Activated CD4-positive, alpha-beta memory T cell treated with anti-CD3 and anti-CD28 coated beads for 36 hours (primary cell): Measurements from ENCODE around the gene CCDC170. TPM values are rescaled to one million over a fixed set of nuclear protein-coding genes. Genes with fewer than 3 reads are reported as not detected.
"Not testable (repeated sequence)": the region's sequence is repeated elsewhere in the genome, so short reads cannot be mapped to it uniquely, and the experiment has no call there.

Experiments
- CTCF ChIA-PET: fragments of 350-600 bp; sonication (Branson Sonifier 250); formaldehyde crosslinking; loops from one replicate; lab custom pipeline; 2021; ENCODE audit warnings: antibody characterized with exemption, inconsistent platforms; lab: Charles Lee
- POLR2A ChIA-PET: fragments of 350-600 bp; sonication (Branson Sonifier 250); formaldehyde crosslinking; loops from one replicate; lab custom pipeline; 2021; ENCODE audit warnings: antibody characterized with exemption; lab: Charles Lee
- DNase-seq: peaks from one replicate; pipeline ENCODE4 v3.0.0-alpha.2; 2020
- H3K27ac Mint-ChIP-seq: one replicate; pipeline ENCODE4 v1.8.0; 2021; ENCODE audit warnings: mixed read lengths
- H3K27me3 Mint-ChIP-seq: one replicate; pipeline ENCODE4 v1.8.0; 2021; ENCODE audit warnings: mixed read lengths
- H3K36me3 Mint-ChIP-seq: one replicate; pipeline ENCODE4 v1.8.0; 2021; ENCODE audit warnings: mixed read lengths
- H3K4me1 Mint-ChIP-seq: one replicate; pipeline ENCODE4 v1.8.0; 2021; ENCODE audit warnings: low read depth, mixed read lengths
- H3K4me3 Mint-ChIP-seq: one replicate; pipeline ENCODE4 v1.8.0; 2021; ENCODE audit warnings: mild to moderate bottlenecking, mixed read lengths
- H3K9me3 Mint-ChIP-seq: one replicate; pipeline ENCODE4 v1.8.0; 2021; ENCODE audit warnings: mixed read lengths
- intact Hi-C: fragments of 100-400 bp; cut with micrococcal nuclease; formaldehyde crosslinking; loops from one replicate; pipeline ENCODE4 v1.15.1; 2023
- total RNA-seq, 2 experiments: library from RNA; stranded (reverse); gene quantifications; one replicate each; pipeline ENCODE4 v1.2.3, GENCODE V29; 2021

Gene CCDC170, protein sequence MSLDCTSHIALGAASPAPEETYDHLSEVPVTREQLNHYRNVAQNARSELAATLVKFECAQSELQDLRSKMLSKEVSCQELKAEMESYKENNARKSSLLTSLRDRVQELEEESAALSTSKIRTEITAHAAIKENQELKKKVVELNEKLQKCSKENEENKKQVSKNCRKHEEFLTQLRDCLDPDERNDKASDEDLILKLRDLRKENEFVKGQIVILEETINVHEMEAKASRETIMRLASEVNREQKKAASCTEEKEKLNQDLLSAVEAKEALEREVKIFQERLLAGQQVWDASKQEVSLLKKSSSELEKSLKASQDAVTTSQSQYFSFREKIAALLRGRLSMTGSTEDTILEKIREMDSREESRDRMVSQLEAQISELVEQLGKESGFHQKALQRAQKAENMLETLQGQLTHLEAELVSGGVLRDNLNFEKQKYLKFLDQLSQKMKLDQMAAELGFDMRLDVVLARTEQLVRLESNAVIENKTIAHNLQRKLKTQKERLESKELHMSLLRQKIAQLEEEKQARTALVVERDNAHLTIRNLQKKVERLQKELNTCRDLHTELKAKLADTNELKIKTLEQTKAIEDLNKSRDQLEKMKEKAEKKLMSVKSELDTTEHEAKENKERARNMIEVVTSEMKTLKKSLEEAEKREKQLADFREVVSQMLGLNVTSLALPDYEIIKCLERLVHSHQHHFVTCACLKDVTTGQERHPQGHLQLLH
- total RNA-seq: not detected

DNA sequence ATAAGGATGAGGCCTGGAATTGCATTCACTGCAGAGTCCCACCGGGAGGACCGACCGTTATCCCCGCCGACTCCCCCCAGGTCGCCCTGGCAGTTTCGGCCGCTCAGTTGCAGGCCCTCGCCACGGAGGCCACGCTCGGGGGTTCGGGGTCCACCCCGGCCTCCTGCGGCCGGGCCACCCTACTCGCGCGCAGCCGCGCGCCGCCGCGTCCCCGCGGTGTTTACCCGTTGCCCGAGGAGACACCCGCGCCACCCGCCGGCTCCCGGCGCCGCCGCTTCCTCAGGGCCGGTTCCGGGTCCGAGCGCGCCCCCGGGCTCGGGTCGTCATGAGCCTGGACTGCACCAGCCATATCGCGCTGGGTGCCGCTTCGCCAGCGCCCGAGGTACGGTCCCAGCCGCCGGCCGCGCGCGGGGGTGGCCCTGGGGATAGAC, at the start of gene CCDC170:
TSS of gene CCDC170 (plus strand) at position 214 of the 431 bp plus-strand sequence. CDS start at position 326, 112 bp downstream.
- DNase-seq: peak; percentile 32
- Mint-ChIP-seq H3K4me3 (peak within 1 kb of the TSS; percentile 71), H3K36me3 (no peaks in the 10 kb centered on the region), H3K4me1 (peaks cover 17% of the 10 kb centered on the region), H3K27me3 (peaks cover 34% of the 10 kb centered on the region), H3K27ac (no peak within 1 kb of the TSS), H3K9me3 (no peaks in the 10 kb centered on the region)
- CTCF ChIA-PET: no interaction called here
- intact Hi-C loops: loop anchor here (1.0 kb wide), 1 partner anchor 9 kb away; no protein-coding TSS in a partner anchor
- POLR2A ChIA-PET: no interaction called here

DNA sequence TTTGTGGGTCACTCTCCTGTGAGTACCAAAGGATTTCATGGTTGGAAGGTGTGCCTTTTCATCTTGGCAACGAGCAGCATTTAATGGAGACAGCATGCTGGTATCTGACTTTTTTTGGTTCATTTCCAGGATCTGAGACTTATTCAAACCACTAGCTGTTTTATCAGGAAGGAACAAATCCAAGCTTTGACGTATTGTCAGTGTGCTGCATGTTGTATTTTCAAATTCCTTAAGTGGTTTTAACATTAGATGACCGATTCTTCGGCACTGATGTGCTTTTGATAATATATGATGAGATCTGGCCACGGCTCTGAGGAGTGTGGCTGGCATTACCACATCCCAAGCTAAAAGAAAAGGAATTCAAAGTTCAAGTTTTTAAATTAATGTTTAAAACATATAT, 48.3 kb upstream of the CCDC170 start:
- intact Hi-C loops: no loop called here
- POLR2A ChIA-PET: interaction anchor here (0.6 kb wide), 1 partner anchor 44 kb away, joined by 3 read pairs; no protein-coding TSS in a partner anchor
- H3K27ac Mint-ChIP-seq: no peak overlapping the region

DNA sequence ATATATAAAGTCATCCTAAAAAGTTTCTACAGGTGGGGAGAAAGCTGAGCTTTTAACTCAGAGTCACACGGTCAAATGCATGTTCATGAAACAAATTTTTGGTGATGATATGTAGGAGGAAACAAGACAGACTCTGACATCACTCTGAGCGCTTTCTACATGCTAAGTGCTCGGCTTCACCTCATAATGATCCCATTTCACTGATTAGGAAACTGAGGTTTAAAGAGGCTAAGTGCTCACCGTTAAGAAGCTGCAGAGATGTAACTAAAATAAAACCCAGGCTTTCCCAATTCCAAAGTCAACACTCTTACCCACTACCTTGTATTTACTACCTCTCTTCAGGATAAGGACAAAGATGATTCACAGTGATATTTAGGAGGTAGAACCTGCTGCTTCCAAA, 46.6 kb upstream of the CCDC170 start:
- ChIA-PET POLR2A (no interaction called here), CTCF (interaction anchor here (0.8 kb wide), 1 partner anchor 29 kb away, joined by 3 read pairs; no protein-coding TSS in a partner anchor)
- intact Hi-C loops: no loop called here
- Mint-ChIP-seq H3K9me3 (no peaks in the 10 kb centered on the region), H3K27me3 (peaks cover 3% of the 10 kb centered on the region), H3K27ac (no peak overlapping the region), H3K36me3 (peaks cover 13% of the 10 kb centered on the region), H3K4me1 (peaks cover 29% of the 10 kb centered on the region), H3K4me3 (no peak overlapping the region)
- DNase-seq: no peak

More for the DNA sequence above, 48.3 kb upstream of the CCDC170 start:
- H3K9me3 Mint-ChIP-seq: no peaks in the 10 kb centered on the region
- H3K4me3 Mint-ChIP-seq: no peak overlapping the region
- H3K27me3 Mint-ChIP-seq: no peaks in the 10 kb centered on the region
- CTCF ChIA-PET: no interaction called here
- H3K4me1 Mint-ChIP-seq: peaks cover 30% of the 10 kb centered on the region
- peaks cover 10% of the 10 kb centered on the region for H3K36me3 Mint-ChIP-seq
- DNase-seq: no peak

DNA sequence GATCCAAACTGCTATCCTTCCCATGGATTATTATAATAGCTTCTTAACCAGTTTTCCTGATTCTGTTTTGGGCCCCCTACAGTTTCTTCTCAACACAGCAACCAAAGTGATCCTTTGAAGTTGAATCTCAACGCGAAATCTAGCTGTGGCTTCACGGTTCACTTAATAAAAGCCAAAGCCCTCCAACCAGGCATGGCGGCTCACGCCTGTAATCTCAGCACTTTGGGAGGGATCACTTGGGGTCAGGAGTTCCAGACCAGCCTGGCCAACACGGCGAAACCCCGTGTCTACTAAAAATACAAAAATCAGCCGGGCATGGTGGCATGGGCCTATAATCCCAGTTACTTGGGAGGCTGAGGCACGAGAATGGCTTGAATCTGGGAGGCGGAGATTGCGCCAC, 45.2 kb upstream of the CCDC170 start:
- peaks cover 3% of the 10 kb centered on the region for H3K27me3 Mint-ChIP-seq
- H3K4me1 Mint-ChIP-seq: peaks cover 25% of the 10 kb centered on the region
- no peak overlapping the region for H3K27ac Mint-ChIP-seq
- POLR2A ChIA-PET: no interaction called here
- intact Hi-C loops: no loop called here
- CTCF ChIA-PET: no interaction called here
- no peak overlapping the region for H3K4me3 Mint-ChIP-seq
- no peaks in the 10 kb centered on the region for H3K9me3 Mint-ChIP-seq
- peaks cover 12% of the 10 kb centered on the region for H3K36me3 Mint-ChIP-seq
- DNase-seq: no peak

DNA sequence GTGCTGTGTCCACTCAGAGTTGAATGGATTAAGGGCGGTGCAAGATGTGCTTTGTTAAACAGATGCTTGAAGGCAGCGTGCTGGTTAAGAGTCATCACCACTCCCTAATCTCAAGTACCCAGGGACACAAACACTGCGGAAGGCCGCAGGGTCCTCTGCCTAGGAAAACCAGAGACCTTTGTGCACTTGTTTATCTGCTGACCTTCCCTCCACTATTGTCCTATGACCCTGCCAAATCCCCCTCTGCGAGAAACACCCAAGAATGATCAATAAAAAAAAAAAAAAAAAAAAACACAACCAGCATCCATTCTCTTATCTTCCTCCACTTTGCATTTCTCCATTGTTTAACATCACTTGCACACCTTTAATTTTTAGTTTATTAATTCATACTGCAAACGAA, 42.9 kb upstream of the CCDC170 start:
- CTCF ChIA-PET: interaction anchor here (1.0 to 2.0 kb wide), 4 partner anchors 9 to 45 kb away, joined by 4 to 9 read pairs (median 6); no protein-coding TSS in a partner anchor
- POLR2A ChIA-PET: interaction anchor here (1.3 to 2.9 kb wide), 3 partner anchors 9 to 72 kb away, joined by 3 to 16 read pairs (median 7); no protein-coding TSS in a partner anchor
- Mint-ChIP-seq H3K4me1 (peaks cover 29% of the 10 kb centered on the region), H3K27ac (peak overlapping the region; percentile 78), H3K4me3 (peak overlapping the region; percentile 94)
- H3K27me3 Mint-ChIP-seq, DNase-seq, H3K9me3 Mint-ChIP-seq, H3K36me3 Mint-ChIP-seq: not testable (repeated sequence)
- intact Hi-C loops: loop anchor here (5.0 to 10.0 kb wide), 2 partner anchors 586 to 721 kb away; partner anchors contain the start of gene MTHFD1L

DNA sequence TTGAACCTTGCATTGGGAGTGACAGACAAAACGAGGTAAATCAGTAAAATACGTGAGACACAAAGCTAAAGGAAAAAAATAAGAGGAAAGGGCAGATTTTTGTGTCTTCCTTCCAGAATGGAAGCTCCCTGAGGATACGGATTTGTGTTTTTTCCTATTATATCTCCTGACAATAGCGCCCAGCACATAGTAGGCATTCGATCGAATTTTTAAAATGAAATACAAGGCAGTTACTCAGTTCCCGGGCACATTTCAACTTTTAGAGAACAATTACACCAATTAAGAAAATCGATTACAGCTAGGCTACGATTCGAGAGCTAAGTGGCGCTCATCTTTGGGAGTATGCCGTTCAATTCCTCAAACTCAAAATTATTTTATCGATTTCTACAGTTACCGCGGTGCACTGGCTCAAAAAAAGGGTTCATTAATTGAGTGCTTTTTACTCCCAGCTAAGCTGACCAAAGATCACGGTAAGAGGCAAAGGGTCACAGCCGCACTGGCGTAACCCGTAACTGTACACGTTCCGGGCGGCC, 42.3 kb upstream of the CCDC170 start:
- ChIA-PET POLR2A (interaction anchor here (0.7 to 2.9 kb wide), 6 partner anchors 10 to 850 kb away, joined by 3 to 16 read pairs (median 4); no protein-coding TSS in a partner anchor), CTCF (interaction anchor here (1.0 to 2.0 kb wide), 5 partner anchors 10 to 117 kb away, joined by 3 to 9 read pairs (median 6); no protein-coding TSS in a partner anchor)
- no peak for DNase-seq
- intact Hi-C loops: loop anchor here (5.0 to 10.0 kb wide), 2 partner anchors 587 to 721 kb away; partner anchors contain the start of gene MTHFD1L
- peaks cover 3% of the 10 kb centered on the region for H3K27me3 Mint-ChIP-seq
- H3K36me3 Mint-ChIP-seq: peaks cover 6% of the 10 kb centered on the region
- no peaks in the 10 kb centered on the region for H3K9me3 Mint-ChIP-seq
- peak overlapping the region; percentile 78 for H3K27ac Mint-ChIP-seq
- peak overlapping the region; percentile 94 for H3K4me3 Mint-ChIP-seq
- peaks cover 32% of the 10 kb centered on the region for H3K4me1 Mint-ChIP-seq

DNA sequence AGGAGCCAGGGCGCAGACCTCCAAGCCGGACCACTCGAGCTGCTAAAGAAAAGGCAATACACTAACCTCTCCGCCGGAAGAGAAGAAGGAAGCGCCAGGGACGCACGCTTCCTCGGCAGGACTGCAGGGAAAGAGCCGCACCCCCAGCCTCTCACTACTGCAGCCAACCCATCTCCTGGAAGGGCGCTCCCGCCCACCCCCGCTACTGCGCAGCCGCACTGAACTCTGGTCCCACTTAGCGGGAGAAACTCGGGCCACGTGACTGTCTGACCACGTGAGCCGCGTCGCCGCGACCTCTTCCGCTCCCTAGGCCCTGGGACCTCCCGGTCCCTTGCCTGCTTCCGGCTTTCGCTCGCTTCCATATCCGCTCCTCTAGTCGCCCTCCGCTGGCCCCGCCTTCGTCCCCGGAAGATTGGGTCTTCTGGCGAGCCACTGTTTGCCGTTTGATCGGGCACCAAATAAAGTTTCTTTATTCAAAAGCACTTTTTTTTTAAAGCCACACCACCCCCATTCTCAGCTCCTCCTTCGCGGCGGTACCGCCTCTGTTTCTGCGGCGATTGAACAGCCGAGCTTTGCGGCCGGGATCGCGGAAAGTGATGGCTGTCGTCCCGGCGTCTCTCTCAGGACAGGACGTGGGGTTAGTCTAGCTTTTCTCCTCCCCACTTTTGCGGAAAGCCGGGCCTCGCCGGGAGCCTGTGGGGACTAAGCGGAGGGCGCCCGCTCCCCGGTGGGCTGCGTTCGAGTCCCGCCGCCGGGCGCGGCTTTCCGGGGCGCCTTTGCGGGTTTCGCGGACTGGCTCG, 41.7 kb upstream of the CCDC170 start, which contains the start of gene RMND1:
TSS of gene RMND1 (minus strand) at position 177 of the 800 bp plus-strand sequence. CDS start 6,315 bp downstream, outside the sequence.
- ChIA-PET CTCF (interaction anchor here (0.8 to 2.0 kb wide), 5 partner anchors 10 to 117 kb away, joined by 3 to 9 read pairs (median 4); no protein-coding TSS in a partner anchor), POLR2A (interaction anchor here (0.7 to 2.9 kb wide), 7 partner anchors 11 to 849 kb away, joined by 3 to 16 read pairs (median 4); no protein-coding TSS in a partner anchor)
- DNase-seq: peak; percentile 100
- H3K27ac Mint-ChIP-seq: peak within 1 kb of the TSS; percentile 78
- H3K4me3 Mint-ChIP-seq: peak within 1 kb of the TSS; percentile 94
- peaks cover 3% of the 10 kb centered on the region for H3K27me3 Mint-ChIP-seq
- intact Hi-C loops: loop anchor here (1.0 to 10.0 kb wide), 9 partner anchors 25 to 1531 kb away; partner anchors contain the start of genes FBXO5 and MTHFD1L
- no peaks in the 10 kb centered on the region for H3K9me3 Mint-ChIP-seq
- H3K36me3 Mint-ChIP-seq: peaks cover 6% of the 10 kb centered on the region
- peaks cover 29% of the 10 kb centered on the region for H3K4me1 Mint-ChIP-seq

DNA sequence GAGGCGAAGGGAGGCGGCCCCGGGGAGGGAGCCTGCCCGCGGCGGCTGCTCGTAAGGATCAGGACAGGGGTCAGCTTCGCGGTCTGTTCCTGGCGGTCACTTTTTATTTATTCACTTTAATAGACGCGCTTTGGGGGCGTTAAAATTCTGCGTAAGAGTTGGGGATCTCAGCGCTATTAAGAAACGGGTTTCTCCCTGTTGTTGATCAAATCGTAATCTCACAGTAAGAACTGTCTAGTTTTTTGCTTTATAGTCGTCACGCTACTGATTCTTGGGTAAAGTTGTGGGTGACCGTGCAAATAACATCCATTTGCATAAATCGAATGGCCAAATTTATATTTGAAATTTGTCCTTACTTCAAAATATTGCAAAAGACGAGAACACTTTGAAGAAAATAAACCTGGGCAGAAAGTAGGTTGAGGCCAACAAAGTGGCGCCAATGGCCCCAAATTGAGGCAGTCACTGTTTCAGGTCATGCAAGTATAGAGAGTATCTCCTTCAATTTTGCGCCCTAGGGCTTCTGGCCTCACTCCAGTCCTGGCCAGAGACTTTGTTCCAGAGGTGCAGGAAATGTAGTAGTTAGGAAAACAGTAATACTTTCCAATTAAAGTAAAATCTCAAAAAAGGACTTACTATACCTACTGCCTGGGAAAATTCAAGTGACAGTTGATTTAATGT, 40.9 kb upstream of the CCDC170 start:
- CTCF ChIA-PET: interaction anchor here (0.8 to 2.0 kb wide), 3 partner anchors 23 to 74 kb away, joined by 3 to 9 read pairs (median 3); no protein-coding TSS in a partner anchor
- intact Hi-C loops: loop anchor here (1.0 to 10.0 kb wide), 9 partner anchors 24 to 1530 kb away; partner anchors contain the start of genes FBXO5 and MTHFD1L
- H3K4me1 Mint-ChIP-seq: peaks cover 29% of the 10 kb centered on the region
- peak overlapping the region; percentile 78 for H3K27ac Mint-ChIP-seq
- peaks cover 6% of the 10 kb centered on the region for H3K36me3 Mint-ChIP-seq
- H3K27me3 Mint-ChIP-seq: peaks cover 3% of the 10 kb centered on the region
- POLR2A ChIA-PET: interaction anchor here (0.8 to 2.9 kb wide), 3 partner anchors 28 to 63 kb away, joined by 3 to 16 read pairs (median 4); no protein-coding TSS in a partner anchor
- peak overlapping the region; percentile 94 for H3K4me3 Mint-ChIP-seq
- DNase-seq: peak; percentile 11
- H3K9me3 Mint-ChIP-seq: no peaks in the 10 kb centered on the region

DNA sequence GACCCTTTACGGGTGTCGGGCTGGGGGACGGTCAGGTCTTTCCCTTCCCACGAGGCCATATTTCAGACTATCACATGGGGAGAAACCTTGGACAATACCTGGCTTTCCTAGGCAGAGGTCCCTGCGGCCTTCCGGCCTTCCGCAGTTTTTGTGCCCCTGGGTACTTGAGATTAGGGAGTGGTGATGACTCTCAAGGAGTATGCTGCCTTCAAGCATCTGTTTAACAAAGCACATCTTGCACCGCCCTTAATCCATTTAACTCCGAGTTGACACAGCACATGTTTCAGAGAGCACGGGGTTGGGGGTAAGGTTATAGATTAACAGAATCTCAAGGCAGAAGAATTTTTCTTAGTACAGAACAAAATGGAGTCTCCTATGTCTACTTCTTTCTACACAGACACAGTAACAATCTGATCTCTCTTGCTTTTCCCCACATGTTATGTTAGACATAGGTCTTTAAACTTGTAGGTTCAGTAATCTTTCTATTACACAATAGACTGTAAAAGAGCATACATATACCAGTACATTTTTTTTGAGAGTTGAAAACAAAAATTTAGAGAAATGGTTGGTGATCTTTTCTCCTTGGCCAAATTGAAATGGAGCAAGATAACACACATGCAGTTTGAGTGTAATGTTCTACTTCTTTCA, 37.9 kb upstream of the CCDC170 start:
- H3K27ac Mint-ChIP-seq, H3K36me3 Mint-ChIP-seq, H3K9me3 Mint-ChIP-seq, DNase-seq, H3K27me3 Mint-ChIP-seq, CTCF ChIA-PET, H3K4me3 Mint-ChIP-seq, POLR2A ChIA-PET: not testable (repeated sequence)
- peaks cover 20% of the 10 kb centered on the region for H3K4me1 Mint-ChIP-seq
- intact Hi-C loops: loop anchor here (10.0 kb wide), 1 partner anchor 591 kb away; the partner anchor contains the start of gene MTHFD1L

DNA sequence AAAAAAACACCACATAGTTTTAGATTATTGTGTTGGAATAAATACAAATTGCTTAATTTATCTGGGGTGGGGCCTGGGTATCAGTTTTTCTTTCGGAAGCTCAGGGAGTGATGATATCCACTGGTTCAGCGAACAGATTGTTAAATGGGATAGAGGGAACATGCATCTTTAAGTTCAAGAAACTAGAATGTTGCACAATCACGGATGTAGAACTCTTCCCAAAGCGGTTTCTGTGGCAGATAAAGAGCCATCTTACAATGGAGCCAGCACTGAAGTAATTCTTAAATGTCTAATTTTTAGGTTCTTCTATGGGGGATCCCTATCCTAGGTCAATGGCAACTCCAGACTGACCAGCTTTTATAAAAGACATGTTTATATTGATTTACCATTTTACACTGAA, 32.1 kb upstream of the CCDC170 start:
- peaks cover 8% of the 10 kb centered on the region for H3K36me3 Mint-ChIP-seq
- intact Hi-C loops: no loop called here
- H3K27ac Mint-ChIP-seq: no peak overlapping the region
- ChIA-PET CTCF (interaction anchor here (0.5 kb wide), 1 partner anchor 12 kb away, joined by 4 read pairs; no protein-coding TSS in a partner anchor), POLR2A (interaction anchor here (0.6 kb wide), 1 partner anchor 54 kb away, joined by 3 read pairs; no protein-coding TSS in a partner anchor)
- H3K27me3 Mint-ChIP-seq: no peaks in the 10 kb centered on the region
- peaks cover 6% of the 10 kb centered on the region for H3K4me1 Mint-ChIP-seq
- H3K9me3 Mint-ChIP-seq: no peaks in the 10 kb centered on the region
- no peak overlapping the region for H3K4me3 Mint-ChIP-seq
- DNase-seq: no peak
